Skin of body (tissue), 2 donors: ENCODE measurements around the gene ZNF322. TPM values are rescaled to one million over a fixed set of nuclear protein-coding genes. Genes with fewer than 3 reads are reported as not detected.

Source experiments
- DNase-seq: peaks from one replicate; lab custom pipeline; 2025; lab: John Stamatoyannopoulos, UW
- total RNA-seq: library from RNA; depleted of rRNA; stranded (reverse); fragments of >200 nt; gene quantifications from one replicate; pipeline ENCODE4 v1.2.3, GENCODE V29; 2014

The ZNF322 gene
- total RNA-seq, 1 donor from 2014 or later: 15.0 TPM

- no peak for DNase-seq
Measured at GRCh38 chr6:26613689-26614683, 45.6 kb downstream of the ZNF322 start.

- no peak for DNase-seq
Measured at GRCh38 chr6:26613201-26613600, 46.3 kb downstream of the ZNF322 start.

GRCh38 chr6:26611599-26611998 is 47.9 kb downstream of the ZNF322 start:
- no peak for DNase-seq

GRCh38 chr6:26609463-26609862 is 50.1 kb downstream of the ZNF322 start:
- DNase-seq: no peak

GRCh38 chr6:26607434-26608230 is 51.9 kb downstream of the ZNF322 start:
- peak; percentile 52 for DNase-seq

GRCh38 chr6:26604797-26605196 is 54.7 kb downstream of the ZNF322 start:
- no peak for DNase-seq

GRCh38 chr6:26604026-26604425 is 55.5 kb downstream of the ZNF322 start:
- no peak for DNase-seq

GRCh38 chr6:26602262-26602661 is 57.3 kb downstream of the ZNF322 start:
- no peak for DNase-seq

GRCh38 chr6:26600759-26601158 is 58.8 kb downstream of the ZNF322 start:
- no peak for DNase-seq

- no peak for DNase-seq
Measured at GRCh38 chr6:26599591-26599990, 60.0 kb downstream of the ZNF322 start.

GRCh38 chr6:26599134-26599533 is 60.4 kb downstream of the ZNF322 start:
- no peak for DNase-seq

GRCh38 chr6:26598267-26598666 is 61.3 kb downstream of the ZNF322 start:
- no peak for DNase-seq

GRCh38 chr6:26597821-26598220 is 61.7 kb downstream of the ZNF322 start:
- DNase-seq: no peak

GRCh38 chr6:26597389-26597766 is 62.2 kb downstream of the ZNF322 start:
- DNase-seq: peak; percentile 9

GRCh38 chr6:26596579-26597388 is 62.8 kb downstream of the ZNF322 start, which contains the start of gene ABT1:
TSS of gene ABT1 (plus strand) at chr6:26596953. CDS start at chr6:26596983, 30 bp downstream.
- peak; percentile 98 for DNase-seq

GRCh38 chr6:26595669-26596269 is 63.8 kb downstream of the ZNF322 start:
- peak; percentile 75 for DNase-seq

- no peak for DNase-seq
Measured at GRCh38 chr6:26594730-26595632, 64.6 kb downstream of the ZNF322 start.

GRCh38 chr6:26594131-26594498 is 65.4 kb downstream of the ZNF322 start:
- DNase-seq: no peak

- DNase-seq: no peak
Measured at GRCh38 chr6:26593278-26594130, 66.0 kb downstream of the ZNF322 start.
